Measurements from ENCODE around the gene LRP8. TPM values are rescaled to one million over a fixed set of nuclear protein-coding genes. Genes with fewer than 3 reads are reported as not detected.

Gene LRP8
- total and polyA plus RNA-seq, 2 experiments from 2014 or later = 27.8 to 71.1 TPM

DNA sequence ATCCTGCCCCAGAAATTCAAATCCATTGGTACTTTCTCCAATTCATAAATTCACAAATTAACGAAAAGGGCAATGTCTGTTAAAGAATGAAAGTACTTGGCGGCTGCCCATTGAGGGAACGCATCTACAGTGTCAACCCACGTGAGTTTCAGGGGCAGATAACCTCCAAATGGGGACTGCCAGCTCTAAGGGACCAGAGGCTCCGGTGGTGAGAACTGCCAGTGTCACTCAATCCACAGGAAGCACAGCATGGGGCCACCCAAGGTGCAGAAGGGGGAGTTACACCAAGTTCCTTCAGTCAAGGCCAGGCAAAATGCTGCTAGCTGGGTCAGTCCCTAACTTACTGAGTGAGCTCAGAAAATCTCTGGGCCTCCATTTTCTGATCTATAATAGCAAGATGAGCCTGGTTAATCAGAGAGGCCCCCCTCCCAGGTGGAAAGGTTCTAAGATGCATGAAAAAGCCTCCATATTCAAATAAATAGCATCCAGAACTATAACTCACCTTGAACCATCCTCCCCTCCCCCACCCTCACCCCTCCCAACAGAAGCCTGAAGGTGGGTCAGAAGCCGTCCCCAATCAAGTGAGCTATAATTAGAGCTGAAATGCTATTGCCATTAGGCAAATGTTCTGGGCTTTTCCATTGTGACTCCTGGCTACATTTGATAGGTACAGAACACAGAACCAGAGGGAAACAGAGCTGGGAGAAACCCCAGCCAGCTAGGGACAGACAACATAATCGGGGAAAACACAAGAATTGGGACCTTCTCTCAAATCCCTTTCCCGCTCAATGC, 41.7 kb downstream of the LRP8 start:
- H3K27ac Mint-ChIP-seq = no peak overlapping the region

GRCh38 chr1:53285546-53285945, 42.3 kb downstream of the LRP8 start:
- H3K4me1 ChIP-seq (ENCODE audit: insufficient read depth) = no peaks in the 10 kb centered on the region
- peaks cover 11% of the 10 kb centered on the region for H3F3A ChIP-seq (replicated peaks; ENCODE audit: low read depth)
- Mint-ChIP-seq H3K4me1 (peaks cover 33% of the 10 kb centered on the region), H3K4me3 (no peak overlapping the region), H3K27me3 (ENCODE audit: insufficient read depth, low read depth, poor library complexity) (peaks cover 11% of the 10 kb centered on the region), H3K9me3 (no peaks in the 10 kb centered on the region; the same call in 1 of the 3 replicates), H3K27ac (no peak overlapping the region), H3K36me3 (ENCODE audit: low read depth) (peaks cover 81% of the 10 kb centered on the region)
- H3K79me2 ChIP-seq (replicated peaks; ENCODE audit: insufficient read depth) = no peaks in the 10 kb centered on the region
- H3K4me2 ChIP-seq = no peak overlapping the region
- ATAC-seq (no peak), DNase-seq (ENCODE audit: low spot score) (no peak)
- H3K36me3 ChIP-seq (ENCODE audit: insufficient read depth) = peaks cover 15% of the 10 kb centered on the region; the same call in 1 of the 2 replicates
- H3K9me2 ChIP-seq (ENCODE audit: insufficient read depth) = no peaks in the 10 kb centered on the region
- no peak overlapping the region for H3K4me3 ChIP-seq
- H4K20me1 ChIP-seq (replicated peaks; ENCODE audit: insufficient read depth) = peaks cover 5% of the 10 kb centered on the region; the same call in 1 of the 2 replicates
- no peak overlapping the region for H2AFZ ChIP-seq
- no peaks in the 10 kb centered on the region for H3K27me3 ChIP-seq (ENCODE audit: insufficient read depth)
- H3K27ac ChIP-seq (ENCODE audit: low read depth) = no peak overlapping the region
- no peak for TF ChIP-seq EZH2 (IDR thresholded peaks at IDR 0.05; ENCODE audit: low read depth, unreplicated experiment)
- TF ChIP-seq ZNF462 (CRISPR knock-in tag; IDR thresholded peaks at IDR 0.05) = no peak
- no peak for TF ChIP-seq ETS1 (IDR thresholded peaks at IDR 0.05)

More for the DNA sequence above, 41.7 kb downstream of the LRP8 start:
- Histone ChIP-seq H3K4me1 (ENCODE audit: insufficient read depth) (no peaks in the 10 kb centered on the region), H3K4me2 (no peak overlapping the region), H3K27me3 (ENCODE audit: insufficient read depth) (no peaks in the 10 kb centered on the region), H3F3A (replicated peaks; ENCODE audit: low read depth) (peaks cover 11% of the 10 kb centered on the region), H3K36me3 (ENCODE audit: insufficient read depth) (peaks cover 15% of the 10 kb centered on the region; the same call in 1 of the 2 replicates), H3K9me2 (ENCODE audit: insufficient read depth) (no peaks in the 10 kb centered on the region), H3K79me2 (replicated peaks; ENCODE audit: insufficient read depth) (no peaks in the 10 kb centered on the region), H3K27ac (ENCODE audit: low read depth) (no peak overlapping the region), H4K20me1 (replicated peaks; ENCODE audit: insufficient read depth) (peaks cover 5% of the 10 kb centered on the region; the same call in 1 of the 2 replicates), H3K4me3 (no peak overlapping the region), H2AFZ (no peak overlapping the region)
- Mint-ChIP-seq H3K36me3 (ENCODE audit: low read depth) (peaks cover 79% of the 10 kb centered on the region), H3K27me3 (ENCODE audit: insufficient read depth, low read depth, poor library complexity) (peaks cover 7% of the 10 kb centered on the region), H3K4me3 (no peak overlapping the region), H3K9me3 (no peaks in the 10 kb centered on the region; the same call in 1 of the 3 replicates), H3K4me1 (peaks cover 33% of the 10 kb centered on the region)
- no peak; the same call in 2 of the 3 replicates for ATAC-seq
- DNase-seq (ENCODE audit: low spot score) = no peak
- TF ChIP-seq STAT1 (IDR thresholded peaks at IDR 0.05; ENCODE audit: unreplicated experiment) = no peak
- no peak for TF ChIP-seq ZNF331 (CRISPR knock-in tag; IDR thresholded peaks at IDR 0.05; ENCODE audit: low read depth)
- no peak for TF ChIP-seq CREB1 (CRISPR knock-in tag; IDR thresholded peaks at IDR 0.05; ENCODE audit: low read depth)
- TF ChIP-seq JUNB (IDR thresholded peaks at IDR 0.05; ENCODE audit: unreplicated experiment) = no peak
